ENCODE measurements around the gene ANKRD44.

ANKRD44 gene

DNA sequence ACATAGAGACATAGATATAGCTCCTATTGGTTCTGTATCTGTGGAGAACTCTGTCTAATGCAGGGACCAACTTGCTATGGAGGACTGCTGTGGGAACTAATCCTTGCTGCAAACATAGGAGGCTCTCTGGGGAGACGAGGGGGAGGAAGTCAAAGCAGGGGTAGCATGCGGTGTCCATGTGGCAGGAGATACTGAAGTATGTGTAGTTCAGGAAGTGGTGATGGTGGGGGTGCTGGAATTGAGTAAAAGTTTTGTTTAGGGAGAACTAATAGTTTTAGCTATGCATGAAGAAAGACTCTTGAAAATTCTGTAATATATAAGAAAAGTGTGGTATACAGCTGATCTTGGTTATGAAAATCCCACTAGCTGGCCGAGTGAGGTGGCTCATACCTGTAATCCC, 62.0 kb downstream of the ANKRD44 start:
- no peak overlapping the region for H2BK120ac ChIP-seq (ENCODE audit: low read depth, low read length)
- no peaks in the 10 kb centered on the region for H3K36me3 ChIP-seq (ENCODE audit: control insufficient read depth in 1 of 2, insufficient read depth in 2 of 2, low read depth in 1 of 2, low read length in 2 of 2)
- no peaks in the 10 kb centered on the region for H3K4me1 ChIP-seq (ENCODE audit: control insufficient read depth, insufficient read depth, low read depth, low read length)
- no peak overlapping the region for H2BK12ac ChIP-seq (ENCODE audit: low read length in 2 of 2)
- H3K9me3 ChIP-seq (ENCODE audit: control insufficient read depth, low read length) = no peaks in the 10 kb centered on the region
- no peak overlapping the region for H4K91ac ChIP-seq (ENCODE audit: low read length)
- H3K14ac ChIP-seq (ENCODE audit: low read length in 2 of 2) = no peak overlapping the region
- no peak overlapping the region for H2AK5ac ChIP-seq (ENCODE audit: low read length, severe bottlenecking)
- no peak overlapping the region for H2BK5ac ChIP-seq (ENCODE audit: low read depth, low read length, poor library complexity, severe bottlenecking)
- no peak overlapping the region for H3K9ac ChIP-seq (ENCODE audit: low read length)
- no peak overlapping the region for H3K4ac ChIP-seq (ENCODE audit: low read depth in 1 of 2, low read length in 2 of 2)
- DNase-seq = no peak
- no peak overlapping the region for H3K27ac ChIP-seq (ENCODE audit: low read length, poor library complexity, severe bottlenecking)
- no peaks in the 10 kb centered on the region for H3K27me3 ChIP-seq (ENCODE audit: control insufficient read depth in 1 of 2, insufficient read depth in 1 of 2, low read length in 2 of 2)
- H3K4me3 ChIP-seq (ENCODE audit: insufficient read depth in 1 of 2, low read depth in 1 of 2, low read length in 2 of 2) = no peak overlapping the region
- H3K18ac ChIP-seq (ENCODE audit: low read depth in 1 of 2, low read length in 2 of 2) = no peak overlapping the region
- H3K79me1 ChIP-seq (replicated peaks; ENCODE audit: low read length, poor library complexity, severe bottlenecking) = no peaks in the 10 kb centered on the region
- H3K23ac ChIP-seq (ENCODE audit: low read length in 2 of 2) = no peak overlapping the region
- 61% methylated on average over 3 of the region's 3 CpGs for WGBS
- H3K4me2 ChIP-seq (ENCODE audit: low read length, poor library complexity, severe bottlenecking) = no peak overlapping the region
- no peak overlapping the region for H4K8ac ChIP-seq (ENCODE audit: low read length)
- no peak overlapping the region for H2BK15ac ChIP-seq (ENCODE audit: low read depth, poor library complexity, severe bottlenecking)
- no peak overlapping the region for H2AFZ ChIP-seq (ENCODE audit: low read depth, low read length)

DNA sequence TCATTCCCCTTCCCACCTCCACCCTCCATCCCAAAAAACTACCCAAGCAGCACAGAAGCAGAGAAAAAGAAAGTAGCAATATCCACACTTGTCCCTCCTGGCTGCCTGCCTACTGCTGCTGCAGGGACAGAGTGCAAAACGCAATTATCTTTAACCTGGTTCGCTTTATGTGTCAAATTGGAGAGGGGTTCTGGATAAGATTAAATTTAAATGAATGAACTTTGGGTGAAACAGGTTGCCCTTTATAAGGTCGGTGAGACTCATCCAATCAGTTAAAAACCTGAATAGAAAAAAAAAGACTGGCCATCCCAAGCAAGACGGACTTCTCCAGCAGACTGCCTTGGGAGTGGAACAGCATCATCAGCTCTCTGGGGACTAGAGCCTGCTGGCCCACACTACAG, 62.6 kb downstream of the ANKRD44 start:
- WGBS = 94% methylated on average over 4 of the region's 4 CpGs
- H3K4me3 ChIP-seq (ENCODE audit: insufficient read depth in 1 of 2, low read depth in 1 of 2, low read length in 2 of 2) = no peak overlapping the region

DNA sequence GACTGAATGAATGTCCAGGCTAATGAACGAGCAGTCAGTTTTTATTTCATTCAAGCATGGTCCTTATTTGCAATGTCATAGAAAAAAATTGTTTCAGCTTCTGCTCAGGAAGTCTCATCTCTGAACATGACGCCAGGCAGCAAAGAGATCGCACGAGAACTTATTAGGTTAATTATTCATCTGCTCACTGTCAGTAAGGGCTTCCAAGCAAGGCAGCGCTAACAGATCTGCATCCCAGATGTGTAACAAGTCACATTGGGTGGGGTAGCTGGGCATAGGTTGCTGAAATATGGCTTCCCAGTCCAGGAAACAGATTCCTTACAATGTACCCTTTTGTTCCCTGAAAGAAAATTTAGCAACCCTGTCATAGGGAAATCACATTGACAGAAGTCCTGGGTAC, 63.5 kb downstream of the ANKRD44 start:
- Histone ChIP-seq H3K36me3 (ENCODE audit: control insufficient read depth in 1 of 2, insufficient read depth in 2 of 2, low read depth in 1 of 2, low read length in 2 of 2) (no peaks in the 10 kb centered on the region), H3K27me3 (ENCODE audit: control insufficient read depth in 1 of 2, insufficient read depth in 1 of 2, low read length in 2 of 2) (no peaks in the 10 kb centered on the region), H2BK5ac (ENCODE audit: low read depth, low read length, poor library complexity, severe bottlenecking) (no peak overlapping the region), H4K91ac (ENCODE audit: low read length) (no peak overlapping the region), H3K4me2 (ENCODE audit: low read length, poor library complexity, severe bottlenecking) (no peak overlapping the region), H3K27ac (ENCODE audit: low read length, poor library complexity, severe bottlenecking) (no peak overlapping the region), H2BK120ac (ENCODE audit: low read depth, low read length) (no peak overlapping the region), H3K79me1 (replicated peaks; ENCODE audit: low read length, poor library complexity, severe bottlenecking) (peaks cover 4% of the 10 kb centered on the region), H3K23ac (ENCODE audit: low read length in 2 of 2) (no peak overlapping the region), H2AK5ac (ENCODE audit: low read length, severe bottlenecking) (no peak overlapping the region), H3K4me1 (ENCODE audit: control insufficient read depth, insufficient read depth, low read depth, low read length) (no peaks in the 10 kb centered on the region), H4K8ac (ENCODE audit: low read length) (no peak overlapping the region), H3K9me3 (ENCODE audit: control insufficient read depth, low read length) (no peaks in the 10 kb centered on the region), H3K14ac (ENCODE audit: low read length in 2 of 2) (no peak overlapping the region), H2AFZ (ENCODE audit: low read depth, low read length) (no peak overlapping the region), H2BK12ac (ENCODE audit: low read length in 2 of 2) (no peak overlapping the region), H3K4ac (ENCODE audit: low read depth in 1 of 2, low read length in 2 of 2) (no peak overlapping the region), H2BK15ac (ENCODE audit: low read depth, poor library complexity, severe bottlenecking) (no peak overlapping the region), H3K4me3 (ENCODE audit: insufficient read depth in 1 of 2, low read depth in 1 of 2, low read length in 2 of 2) (no peak overlapping the region), H3K9ac (ENCODE audit: low read length) (no peak overlapping the region), H3K18ac (ENCODE audit: low read depth in 1 of 2, low read length in 2 of 2) (no peak overlapping the region)
- no peak for DNase-seq
- 85% methylated on average over 5 of the region's 5 CpGs for WGBS

More for the DNA sequence above, 62.6 kb downstream of the ANKRD44 start:
- Histone ChIP-seq H3K79me1 (replicated peaks; ENCODE audit: low read length, poor library complexity, severe bottlenecking) (no peaks in the 10 kb centered on the region), H3K4ac (ENCODE audit: low read depth in 1 of 2, low read length in 2 of 2) (no peak overlapping the region), H3K18ac (ENCODE audit: low read depth in 1 of 2, low read length in 2 of 2) (no peak overlapping the region), H4K91ac (ENCODE audit: low read length) (no peak overlapping the region), H3K27ac (ENCODE audit: low read length, poor library complexity, severe bottlenecking) (no peak overlapping the region), H3K27me3 (ENCODE audit: control insufficient read depth in 1 of 2, insufficient read depth in 1 of 2, low read length in 2 of 2) (no peaks in the 10 kb centered on the region), H3K4me2 (ENCODE audit: low read length, poor library complexity, severe bottlenecking) (no peak overlapping the region), H2BK5ac (ENCODE audit: low read depth, low read length, poor library complexity, severe bottlenecking) (no peak overlapping the region), H2AK5ac (ENCODE audit: low read length, severe bottlenecking) (no peak overlapping the region), H3K9ac (ENCODE audit: low read length) (no peak overlapping the region), H2AFZ (ENCODE audit: low read depth, low read length) (no peak overlapping the region), H2BK15ac (ENCODE audit: low read depth, poor library complexity, severe bottlenecking) (no peak overlapping the region), H3K36me3 (ENCODE audit: control insufficient read depth in 1 of 2, insufficient read depth in 2 of 2, low read depth in 1 of 2, low read length in 2 of 2) (no peaks in the 10 kb centered on the region), H4K8ac (ENCODE audit: low read length) (no peak overlapping the region), H3K9me3 (ENCODE audit: control insufficient read depth, low read length) (no peaks in the 10 kb centered on the region), H2BK12ac (ENCODE audit: low read length in 2 of 2) (no peak overlapping the region), H3K23ac (ENCODE audit: low read length in 2 of 2) (no peak overlapping the region), H3K4me1 (ENCODE audit: control insufficient read depth, insufficient read depth, low read depth, low read length) (no peaks in the 10 kb centered on the region), H3K14ac (ENCODE audit: low read length in 2 of 2) (no peak overlapping the region), H2BK120ac (ENCODE audit: low read depth, low read length) (no peak overlapping the region)
- DNase-seq = no peak

- peak overlapping the region; percentile 16 for H4K8ac ChIP-seq (ENCODE audit: low read length)
- H3K4me3 ChIP-seq (ENCODE audit: insufficient read depth in 1 of 2, low read depth in 1 of 2, low read length in 2 of 2) = no peak overlapping the region
- no peak overlapping the region for H3K27ac ChIP-seq (ENCODE audit: low read length, poor library complexity, severe bottlenecking)
- H2AK5ac ChIP-seq (ENCODE audit: low read length, severe bottlenecking) = no peak overlapping the region
- peaks cover 4% of the 10 kb centered on the region for H3K79me1 ChIP-seq (replicated peaks; ENCODE audit: low read length, poor library complexity, severe bottlenecking)
- H3K36me3 ChIP-seq (ENCODE audit: control insufficient read depth in 1 of 2, insufficient read depth in 2 of 2, low read depth in 1 of 2, low read length in 2 of 2) = no peaks in the 10 kb centered on the region
- no peak overlapping the region for H2AFZ ChIP-seq (ENCODE audit: low read depth, low read length)
- no peak overlapping the region for H2BK15ac ChIP-seq (ENCODE audit: low read depth, poor library complexity, severe bottlenecking)
- 87% methylated on average over 6 of the region's 6 CpGs for WGBS
- H2BK12ac ChIP-seq (ENCODE audit: low read length in 2 of 2) = no peak overlapping the region
- H2BK120ac ChIP-seq (ENCODE audit: low read depth, low read length) = no peak overlapping the region
- H3K27me3 ChIP-seq (ENCODE audit: control insufficient read depth in 1 of 2, insufficient read depth in 1 of 2, low read length in 2 of 2) = no peaks in the 10 kb centered on the region
- H3K4me1 ChIP-seq (ENCODE audit: control insufficient read depth, insufficient read depth, low read depth, low read length) = no peaks in the 10 kb centered on the region
- H2BK5ac ChIP-seq (ENCODE audit: low read depth, low read length, poor library complexity, severe bottlenecking) = no peak overlapping the region
- no peak overlapping the region for H3K18ac ChIP-seq (ENCODE audit: low read depth in 1 of 2, low read length in 2 of 2)
- H3K9me3 ChIP-seq (ENCODE audit: control insufficient read depth, low read length) = no peaks in the 10 kb centered on the region
- H4K91ac ChIP-seq (ENCODE audit: low read length) = no peak overlapping the region
- no peak overlapping the region for H3K14ac ChIP-seq (ENCODE audit: low read length in 2 of 2)
- H3K9ac ChIP-seq (ENCODE audit: low read length) = no peak overlapping the region
- no peak overlapping the region for H3K4me2 ChIP-seq (ENCODE audit: low read length, poor library complexity, severe bottlenecking)
- no peak overlapping the region for H3K4ac ChIP-seq (ENCODE audit: low read depth in 1 of 2, low read length in 2 of 2)
- no peak for DNase-seq
- H3K23ac ChIP-seq (ENCODE audit: low read length in 2 of 2) = no peak overlapping the region
Measured at GRCh38 chr2:197245829-197246804, 64.5 kb downstream of the ANKRD44 start.
